Calu3 (cell line): Measurements from ENCODE around the gene PLD1. TPM values are rescaled to one million over a fixed set of nuclear protein-coding genes. Genes with fewer than 3 reads are reported as not detected.

ENCODE experiments used
- BruUV-seq: library from RNA; stranded (reverse); fragments of 400-500 nt; replicated peaks from 2 replicates; lab custom pipeline; 2021; lab: Mats Ljungman, UMichigan
- CTCF ChIA-PET: fragments of 300-600 bp; sonication (Branson Sonifier 250); formaldehyde crosslinking; loops from one replicate; lab custom pipeline; 2022; ENCODE audit warnings: antibody characterized with exemption; lab: Charles Lee
- DNase-seq: peaks from one replicate; pipeline ENCODE4 v3.0.0; 2022
- H3K27ac Mint-ChIP-seq: one replicate; pipeline ENCODE4 v1.8.0; 2022; ENCODE audit warnings: mixed read lengths; ENCODE audit not compliant: unreplicated experiment
- H3K27me3 Mint-ChIP-seq: one replicate; pipeline ENCODE4 v1.8.0; 2022; ENCODE audit warnings: mixed read lengths; ENCODE audit not compliant: unreplicated experiment
- H3K36me3 Mint-ChIP-seq: one replicate; pipeline ENCODE4 v1.8.0; 2022; ENCODE audit warnings: mild to moderate bottlenecking, moderate library complexity, mixed read lengths; ENCODE audit not compliant: insufficient read depth, unreplicated experiment
- H3K4me1 Mint-ChIP-seq: one replicate; pipeline ENCODE4 v1.8.0; 2022; ENCODE audit warnings: mild to moderate bottlenecking, low read depth, mixed read lengths; ENCODE audit not compliant: unreplicated experiment
- H3K4me3 Mint-ChIP-seq: one replicate; pipeline ENCODE4 v1.8.0; 2022; ENCODE audit warnings: mild to moderate bottlenecking, low read depth, moderate library complexity, mixed read lengths; ENCODE audit not compliant: unreplicated experiment
- H3K9me3 Mint-ChIP-seq: one replicate; pipeline ENCODE4 v1.8.0; 2022; ENCODE audit warnings: low read depth, mixed read lengths; ENCODE audit not compliant: unreplicated experiment
- intact Hi-C: fragments of 100-400 bp; cut with micrococcal nuclease; formaldehyde crosslinking; loops from one replicate; pipeline ENCODE4 v1.10.0; 2022; ENCODE audit not compliant: unreplicated experiment
- total RNA-seq: library from RNA; stranded (reverse); gene quantifications from 2 replicates; pipeline ENCODE4 v1.2.3, GENCODE V29; 2022
- TF ChIP-seq, protein P1 (sequence below): fragments of 200-600 bp; IDR thresholded peaks from one replicate; pipeline ENCODE4 v1.8.0; 2022; ENCODE audit warnings: antibody characterized with exemption; ENCODE audit not compliant: unreplicated experiment

The PLD1 gene
- total RNA-seq, 1 experiment from 2014 or later: 61.2 TPM

DNA sequence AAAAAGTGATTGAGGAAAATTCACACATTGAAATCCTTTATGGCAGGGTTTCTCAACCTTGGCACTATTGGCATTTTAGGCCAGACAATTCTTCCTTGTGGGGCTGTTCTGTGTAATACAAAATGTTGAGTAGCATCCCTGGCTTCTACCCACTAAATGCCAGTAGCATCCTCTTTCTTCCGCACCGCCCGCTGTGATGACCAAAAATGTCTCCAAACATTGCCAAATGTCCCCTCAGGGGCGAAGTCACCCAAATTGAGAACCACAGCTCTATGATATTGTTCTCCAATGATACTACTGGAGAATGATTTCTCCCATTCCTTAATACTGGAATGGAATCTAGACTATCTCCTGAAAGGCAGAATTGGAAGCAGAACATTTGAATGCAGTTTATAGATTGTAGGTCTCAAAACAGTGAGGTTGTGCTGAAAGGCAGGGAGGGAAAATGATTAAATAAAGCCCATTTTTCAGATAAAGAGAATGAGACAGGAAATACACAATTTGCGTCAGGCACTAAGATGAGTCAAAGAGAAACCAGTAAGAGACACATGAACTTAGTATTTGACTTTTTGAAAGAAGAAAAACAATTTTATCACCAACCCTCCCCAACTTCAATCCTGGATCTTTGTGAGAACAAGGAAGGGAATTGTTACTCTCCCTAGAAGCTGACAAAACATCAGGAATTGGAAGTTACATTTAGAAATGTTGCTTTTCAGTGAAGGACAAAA, 248.5 kb downstream of the PLD1 start:
- intact Hi-C loops: loop anchor here (10.0 kb wide), 1 partner anchor 207 kb away; no protein-coding TSS in a partner anchor
- no TSS peak for BruUV-seq
- no peak overlapping the region for H3K27ac Mint-ChIP-seq
- no peak for DNase-seq
- H3K4me1 Mint-ChIP-seq: peaks cover 3% of the 10 kb centered on the region
- no peaks in the 10 kb centered on the region for H3K9me3 Mint-ChIP-seq
- CTCF ChIA-PET: no interaction called here
- H3K4me3 Mint-ChIP-seq: no peak overlapping the region
- H3K27me3 Mint-ChIP-seq: no peaks in the 10 kb centered on the region
- no peaks in the 10 kb centered on the region for H3K36me3 Mint-ChIP-seq
- TF ChIP-seq, protein P1, sequence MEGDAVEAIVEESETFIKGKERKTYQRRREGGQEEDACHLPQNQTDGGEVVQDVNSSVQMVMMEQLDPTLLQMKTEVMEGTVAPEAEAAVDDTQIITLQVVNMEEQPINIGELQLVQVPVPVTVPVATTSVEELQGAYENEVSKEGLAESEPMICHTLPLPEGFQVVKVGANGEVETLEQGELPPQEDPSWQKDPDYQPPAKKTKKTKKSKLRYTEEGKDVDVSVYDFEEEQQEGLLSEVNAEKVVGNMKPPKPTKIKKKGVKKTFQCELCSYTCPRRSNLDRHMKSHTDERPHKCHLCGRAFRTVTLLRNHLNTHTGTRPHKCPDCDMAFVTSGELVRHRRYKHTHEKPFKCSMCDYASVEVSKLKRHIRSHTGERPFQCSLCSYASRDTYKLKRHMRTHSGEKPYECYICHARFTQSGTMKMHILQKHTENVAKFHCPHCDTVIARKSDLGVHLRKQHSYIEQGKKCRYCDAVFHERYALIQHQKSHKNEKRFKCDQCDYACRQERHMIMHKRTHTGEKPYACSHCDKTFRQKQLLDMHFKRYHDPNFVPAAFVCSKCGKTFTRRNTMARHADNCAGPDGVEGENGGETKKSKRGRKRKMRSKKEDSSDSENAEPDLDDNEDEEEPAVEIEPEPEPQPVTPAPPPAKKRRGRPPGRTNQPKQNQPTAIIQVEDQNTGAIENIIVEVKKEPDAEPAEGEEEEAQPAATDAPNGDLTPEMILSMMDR: no peak

DNA sequence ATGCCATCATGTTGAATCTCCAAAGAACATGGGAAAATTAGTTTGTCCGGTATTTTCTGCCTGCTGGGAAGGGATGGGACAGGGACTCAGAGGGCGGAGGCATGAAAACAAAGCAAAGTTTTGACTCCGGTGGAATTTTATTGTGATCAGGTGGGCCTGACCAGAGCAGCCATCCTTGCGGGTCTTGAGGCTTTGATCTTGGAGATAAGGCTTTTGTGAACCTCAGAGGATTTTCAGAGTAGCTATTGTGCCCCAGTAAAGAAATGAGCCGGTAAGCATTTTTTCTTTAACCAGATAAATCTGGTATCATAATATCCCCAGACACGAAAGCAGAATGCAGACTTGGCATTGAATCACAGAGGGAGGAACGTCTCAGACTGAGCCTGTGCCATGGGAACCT, 250.7 kb downstream of the PLD1 start:
- CTCF ChIA-PET: no interaction called here

DNA sequence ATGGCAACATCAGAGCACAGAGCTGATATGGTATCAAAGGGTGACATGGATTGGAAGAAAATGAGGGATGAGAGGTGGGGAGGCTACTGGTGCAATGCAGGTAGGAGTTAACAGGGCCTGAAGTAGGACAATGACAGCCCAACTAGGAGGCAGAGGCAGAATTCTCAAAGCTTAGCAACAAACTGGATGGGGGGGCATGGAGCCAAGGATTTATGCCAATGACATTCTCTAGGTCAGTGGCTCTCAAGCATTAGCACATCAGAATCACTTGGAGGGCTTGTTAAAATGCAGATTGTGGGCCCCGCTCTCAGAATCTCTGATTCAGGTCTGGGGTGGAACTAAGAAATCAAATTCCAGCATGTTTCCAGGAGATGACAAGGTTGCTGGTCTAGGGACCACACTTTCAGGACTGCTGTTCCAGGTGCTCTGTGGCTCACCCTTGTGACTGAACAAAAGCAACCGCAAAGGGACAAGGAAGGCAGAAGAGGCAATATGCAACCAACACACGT, 252.0 kb downstream of the PLD1 start:
- intact Hi-C loops: no loop called here
- no peak overlapping the region for H3K4me3 Mint-ChIP-seq
- TF ChIP-seq, protein P1: no peak
- CTCF ChIA-PET: interaction anchor here (0.6 to 0.8 kb wide), 2 partner anchors 33 to 35 kb away, joined by 3 read pairs; no protein-coding TSS in a partner anchor
- no peak for DNase-seq
- H3K27ac Mint-ChIP-seq: no peak overlapping the region
- BruUV-seq: no TSS peak
- peaks cover 5% of the 10 kb centered on the region for H3K4me1 Mint-ChIP-seq
- H3K9me3 Mint-ChIP-seq: no peaks in the 10 kb centered on the region
- H3K36me3 Mint-ChIP-seq: no peaks in the 10 kb centered on the region
- H3K27me3 Mint-ChIP-seq: no peaks in the 10 kb centered on the region

More for the DNA sequence above, 250.7 kb downstream of the PLD1 start:
- Mint-ChIP-seq H3K4me3 (no peak overlapping the region), H3K27ac (no peak overlapping the region), H3K36me3 (no peaks in the 10 kb centered on the region), H3K27me3 (no peaks in the 10 kb centered on the region), H3K4me1 (peaks cover 5% of the 10 kb centered on the region), H3K9me3 (no peaks in the 10 kb centered on the region)
- TF ChIP-seq, protein P1: no peak
- no TSS peak for BruUV-seq
- no peak for DNase-seq
- intact Hi-C loops: no loop called here

DNA sequence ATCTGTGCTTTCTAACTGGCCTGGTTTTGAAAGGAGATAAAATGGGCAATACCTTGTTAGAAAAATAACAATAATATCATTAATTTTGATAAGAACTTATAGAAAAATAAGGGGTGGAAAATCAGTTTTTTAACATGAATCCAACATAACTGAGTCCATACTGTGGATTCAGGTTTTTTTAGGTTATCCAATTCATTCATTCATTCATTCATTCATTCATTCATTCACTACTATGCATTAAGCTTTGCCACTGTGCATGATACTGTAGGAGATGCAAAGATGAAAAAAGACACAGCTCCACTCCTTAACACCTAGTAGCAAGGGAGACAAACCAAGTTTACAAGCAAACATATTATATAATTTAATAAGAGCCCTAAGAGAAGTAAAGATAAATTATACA, 253.1 kb downstream of the PLD1 start:
- CTCF ChIA-PET: no interaction called here
- intact Hi-C loops: no loop called here
- Mint-ChIP-seq H3K9me3 (no peaks in the 10 kb centered on the region), H3K4me3 (no peak overlapping the region), H3K27me3 (no peaks in the 10 kb centered on the region), H3K27ac (no peak overlapping the region), H3K36me3 (no peaks in the 10 kb centered on the region), H3K4me1 (peaks cover 5% of the 10 kb centered on the region)
- BruUV-seq: no TSS peak
- TF ChIP-seq, protein P1: no peak
- DNase-seq: no peak
